SK-N-SH (cell line): ENCODE results near the gene TYW1. TPM values are rescaled to one million over a fixed set of nuclear protein-coding genes. Genes with fewer than 3 reads are reported as not detected.
"Not testable (repeated sequence)": the region's sequence is repeated elsewhere in the genome, so short reads cannot be mapped to it uniquely, and the experiment has no call there.

ENCODE experiments used
- CTCF ChIA-PET: fragments of 300-600, 350-600 bp; formaldehyde crosslinking; extraction: SDS; loops from one replicate; lab custom pipeline; 2021; lab: Yijun Ruan, JAX
- POLR2A ChIA-PET: fragments of 350-600 bp; sonication (Branson Sonifier 250); formaldehyde crosslinking; extraction: SDS; loops from one replicate; lab custom pipeline; 2020; ENCODE audit warnings: antibody characterized with exemption, inconsistent platforms; lab: Yijun Ruan, JAX
- DNase-seq: peaks from one replicate; pipeline ENCODE4 v3.0.0; 2012
- H2AFZ ChIP-seq: fragments of 200-600 bp; sonication (generic); 2 replicates; pipeline ENCODE4 v1.8.1; 2016; ENCODE audit warnings: antibody characterized with exemption, mild to moderate bottlenecking, low read depth
- H3F3A ChIP-seq: fragments of 200-600 bp; sonication (generic); replicated peaks from 2 replicates; pipeline ENCODE3; 2016; ENCODE audit warnings: antibody characterized with exemption, mild to moderate bottlenecking; ENCODE audit not compliant: insufficient read depth
- H3K27ac ChIP-seq, 2 experiments: fragments of 200-500 bp in 1 of 2; fragments of 200-600 bp in 1 of 2; sonication (Bioruptor generic) in 1 of 2; sonication (generic), shearing (Covaris generic) in 1 of 2; 2 replicates each; pipeline versions ENCODE4 v1.5.1 to v1.6.1; 2014 to 2016; ENCODE audit warnings: low read depth in 2 of 2, inconsistent platforms in 1 of 2, low read length in 1 of 2, mild to moderate bottlenecking in 1 of 2, mixed read lengths in 1 of 2
- H3K27me3 ChIP-seq: fragments of 200-600 bp; sonication (generic), shearing (Covaris generic); 2 replicates; pipeline ENCODE4 v1.6.1; 2016; ENCODE audit warnings: mixed run types; ENCODE audit not compliant: insufficient read depth
- H3K36me3 ChIP-seq, 2 experiments: fragments of 200-500 bp in 1 of 2; fragments of 200-600 bp in 1 of 2; sonication (Bioruptor generic) in 1 of 2; sonication (generic) in 1 of 2; replicated peaks in 1 of 2; 2 replicates each; pipeline versions ENCODE3 to v1.5.1; 2014 to 2016; ENCODE audit warnings: low read length in 1 of 2, mild to moderate bottlenecking in 1 of 2; ENCODE audit not compliant: insufficient read depth in 2 of 2, control insufficient read depth in 1 of 2
- H3K4me1 ChIP-seq, 2 experiments: fragments of 200-500 bp in 1 of 2; fragments of 200-600 bp in 1 of 2; sonication (Bioruptor generic) in 1 of 2; sonication (generic), shearing (Covaris generic) in 1 of 2; 2 replicates each; pipeline versions ENCODE4 v1.5.1 to v1.6.1; 2014 to 2016; ENCODE audit warnings: low read depth in 1 of 2, low read length in 1 of 2, mixed run types in 1 of 2; ENCODE audit not compliant: insufficient read depth in 2 of 2, control insufficient read depth in 1 of 2
- H3K4me2 ChIP-seq: fragments of 200-600 bp; sonication (generic), shearing (Covaris generic); 2 replicates; pipeline ENCODE4 v1.6.1; 2017; ENCODE audit warnings: mixed run types
- H3K4me3 ChIP-seq, 2 experiments: fragments of 200-500 bp in 1 of 2; fragments of 200-600 bp in 1 of 2; sonication (Bioruptor generic) in 1 of 2; sonication (generic), shearing (Covaris generic) in 1 of 2; 2 replicates each; pipeline versions ENCODE4 v1.5.1 to v1.8.1; 2014 to 2016; ENCODE audit warnings: low read depth in 2 of 2, inconsistent platforms in 1 of 2, low read length in 1 of 2, mild to moderate bottlenecking in 1 of 2, mixed read lengths in 1 of 2, moderate library complexity in 1 of 2
- H3K79me2 ChIP-seq: fragments of 200-600 bp; sonication (generic); 2 replicates; pipeline ENCODE4 v1.8.1; 2017; ENCODE audit warnings: mild to moderate bottlenecking; ENCODE audit not compliant: insufficient read depth
- H3K9ac ChIP-seq: fragments of 200-600 bp; sonication (generic); 2 replicates; pipeline ENCODE4 v1.6.1; 2017; ENCODE audit warnings: mixed run types
- H3K9me2 ChIP-seq: fragments of 200-600 bp; sonication (generic); 2 replicates; pipeline ENCODE4 v1.6.1; 2017; ENCODE audit warnings: mixed run types
- H3K9me3 ChIP-seq: fragments of 200-600 bp; sonication (generic); 2 replicates; pipeline ENCODE4 v1.6.1; 2017; ENCODE audit warnings: mixed run types, mild to moderate bottlenecking, moderate library complexity
- H4K20me1 ChIP-seq: fragments of 200-600 bp; sonication (generic); 2 replicates; pipeline ENCODE4 v1.6.1; 2017; ENCODE audit warnings: mild to moderate bottlenecking, mixed run types; ENCODE audit not compliant: insufficient read depth
- CTCF ChIP-seq: fragments of 200-600 bp; sonication (generic); IDR thresholded peaks from 2 replicates; pipeline ENCODE4 v1.6.1; 2017; ENCODE audit warnings: antibody characterized with exemption, mild to moderate bottlenecking, moderate library complexity
- FOSL2 ChIP-seq: IDR thresholded peaks from 2 replicates; pipeline ENCODE4 v1.4.0; 2012; ENCODE audit warnings: low read depth, mild to moderate bottlenecking, moderate library complexity, borderline replicate concordance
- FOXM1 ChIP-seq: IDR thresholded peaks from 2 replicates; pipeline ENCODE4 v1.4.0; 2012; ENCODE audit warnings: low read depth, mild to moderate bottlenecking
- JUND ChIP-seq: IDR thresholded peaks from 2 replicates; pipeline ENCODE4 v1.4.0; 2012
- MAX ChIP-seq: IDR thresholded peaks from 2 replicates; pipeline ENCODE4 v1.4.0; 2012; ENCODE audit warnings: low read depth
- NRF1 ChIP-seq: IDR thresholded peaks from 2 replicates; pipeline ENCODE4 v1.6.1; 2012; ENCODE audit warnings: low read depth, mild to moderate bottlenecking, low read length
- POLR2AphosphoS5 ChIP-seq: IDR thresholded peaks from 2 replicates; pipeline ENCODE4 v1.6.1; 2012; ENCODE audit warnings: low read depth, low read length
- RAD21 ChIP-seq: IDR thresholded peaks from 2 replicates; pipeline ENCODE4 v1.6.1; 2012; ENCODE audit warnings: mild to moderate bottlenecking, low read length
- RXRA ChIP-seq: IDR thresholded peaks from 2 replicates; pipeline ENCODE4 v1.4.0; 2012; ENCODE audit warnings: low read depth, mild to moderate bottlenecking, borderline replicate concordance
- TEAD4 ChIP-seq: IDR thresholded peaks from 2 replicates; pipeline ENCODE4 v1.4.0; 2012; ENCODE audit warnings: mild to moderate bottlenecking, borderline replicate concordance; ENCODE audit not compliant: insufficient read depth
- WGBS: methylation state at CpG from one replicate; pipeline ENCODE4 v1.1.6; 2017; ENCODE audit warnings: low lambda C conversion rate; 5-methylcytosine and 5-hydroxymethylcytosine counted together
- polyA plus RNA-seq, 3 experiments: library from polyadenylated mRNA; depleted of rRNA; stranded (reverse); fragments of >200 nt; gene quantifications; 2 replicates each; pipeline ENCODE4 v1.2.3, GENCODE V29; 2012

Gene TYW1
- polyA plus RNA-seq, 1 of the 3 experiments (the other 2 are of a cell fraction): 15.0 TPM

GRCh38 chr7:67198865-67199526 is 202.4 kb downstream of the TYW1 start:
- H2AFZ ChIP-seq, H3K9me3 ChIP-seq, H3K4me3 ChIP-seq, H3K9ac ChIP-seq, H3K4me2 ChIP-seq, H3K4me1 ChIP-seq, H3K9me2 ChIP-seq, POLR2A ChIA-PET, DNase-seq, H4K20me1 ChIP-seq, CTCF ChIA-PET, H3K79me2 ChIP-seq, H3K27ac ChIP-seq, H3F3A ChIP-seq, H3K27me3 ChIP-seq: not testable (repeated sequence)
- 93% methylated on average over 9 of the region's 9 CpGs for WGBS
- peaks cover 0 to 18% of the 10 kb centered on the region in 2 experiments for H3K36me3 ChIP-seq

- H4K20me1 ChIP-seq, POLR2A ChIA-PET, H3K9me2 ChIP-seq, H3K4me2 ChIP-seq, DNase-seq, H3K27me3 ChIP-seq, H3K27ac ChIP-seq, H3K79me2 ChIP-seq, H3K4me3 ChIP-seq, H3K9me3 ChIP-seq, H3K4me1 ChIP-seq, H3K9ac ChIP-seq, CTCF ChIA-PET, H3F3A ChIP-seq, H2AFZ ChIP-seq: not testable (repeated sequence)
- peaks cover 2 to 14% of the 10 kb centered on the region in 2 experiments for H3K36me3 ChIP-seq
- WGBS: 78% methylated on average over 2 of the region's 2 CpGs
Observed at GRCh38 chr7:67205772-67206171, 209.1 kb downstream of the TYW1 start.

- TF ChIP-seq RXRA (no peak), POLR2AphosphoS5 (no peak), RAD21 (no peak), TEAD4 (no peak), NRF1 (no peak), FOXM1 (no peak), FOSL2 (no peak), CTCF (no peak), JUND (no peak), MAX (no peak)
- Histone ChIP-seq H3K4me3 (no peak overlapping the region), H3K79me2 (no peaks in the 10 kb centered on the region), H3K27me3 (no peaks in the 10 kb centered on the region), H3K9ac (no peak overlapping the region), H3K36me3 (peaks cover 2 to 15% of the 10 kb centered on the region in 2 experiments), H3K9me2 (no peaks in the 10 kb centered on the region), H3F3A (no peaks in the 10 kb centered on the region), H3K27ac (no peak overlapping the region), H4K20me1 (no peaks in the 10 kb centered on the region), H3K4me1 (no peaks in the 10 kb centered on the region), H3K9me3 (no peaks in the 10 kb centered on the region), H3K4me2 (no peak overlapping the region), H2AFZ (no peak overlapping the region)
- ChIA-PET POLR2A (no interaction called here), CTCF (no interaction called here)
- DNase-seq: no peak
- 97% methylated on average over 5 of the region's 5 CpGs for WGBS
Observed at GRCh38 chr7:67206452-67206851, 209.8 kb downstream of the TYW1 start.

GRCh38 chr7:67208656-67209055 is 212.0 kb downstream of the TYW1 start:
- H3K36me3 ChIP-seq: peaks cover 2 to 15% of the 10 kb centered on the region in 2 experiments
- POLR2A ChIA-PET, H3K4me2 ChIP-seq, H4K20me1 ChIP-seq, H3K9me3 ChIP-seq, H3K9ac ChIP-seq, H3K4me1 ChIP-seq, H3K27me3 ChIP-seq, H3F3A ChIP-seq, H2AFZ ChIP-seq, H3K79me2 ChIP-seq, H3K4me3 ChIP-seq, DNase-seq, H3K9me2 ChIP-seq, CTCF ChIA-PET, H3K27ac ChIP-seq: not testable (repeated sequence)
- WGBS: 85% methylated on average over 4 of the region's 4 CpGs
